ENCODE results near the gene NCKAP5.

DNA sequence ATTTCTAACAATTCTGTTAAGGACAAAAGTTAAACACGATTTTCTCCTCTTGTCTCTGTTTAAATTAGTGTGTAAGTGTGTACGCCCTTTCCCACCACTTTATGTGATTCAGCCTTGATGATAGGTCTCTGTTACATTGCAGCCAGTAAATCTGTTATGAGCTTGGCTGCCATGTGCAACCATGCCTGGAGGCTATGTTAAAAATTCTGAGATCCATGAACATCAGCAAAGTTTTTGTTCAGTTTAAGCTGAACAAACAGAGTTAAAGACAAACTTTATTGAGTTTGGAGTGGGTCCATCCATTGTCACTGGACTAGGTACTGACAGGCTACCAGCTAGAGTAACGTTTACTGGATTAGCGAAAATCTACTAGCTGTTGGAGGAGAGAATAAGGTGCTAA, 110.4 kb downstream of the NCKAP5 start:
- TF ChIP-seq, protein P1, sequence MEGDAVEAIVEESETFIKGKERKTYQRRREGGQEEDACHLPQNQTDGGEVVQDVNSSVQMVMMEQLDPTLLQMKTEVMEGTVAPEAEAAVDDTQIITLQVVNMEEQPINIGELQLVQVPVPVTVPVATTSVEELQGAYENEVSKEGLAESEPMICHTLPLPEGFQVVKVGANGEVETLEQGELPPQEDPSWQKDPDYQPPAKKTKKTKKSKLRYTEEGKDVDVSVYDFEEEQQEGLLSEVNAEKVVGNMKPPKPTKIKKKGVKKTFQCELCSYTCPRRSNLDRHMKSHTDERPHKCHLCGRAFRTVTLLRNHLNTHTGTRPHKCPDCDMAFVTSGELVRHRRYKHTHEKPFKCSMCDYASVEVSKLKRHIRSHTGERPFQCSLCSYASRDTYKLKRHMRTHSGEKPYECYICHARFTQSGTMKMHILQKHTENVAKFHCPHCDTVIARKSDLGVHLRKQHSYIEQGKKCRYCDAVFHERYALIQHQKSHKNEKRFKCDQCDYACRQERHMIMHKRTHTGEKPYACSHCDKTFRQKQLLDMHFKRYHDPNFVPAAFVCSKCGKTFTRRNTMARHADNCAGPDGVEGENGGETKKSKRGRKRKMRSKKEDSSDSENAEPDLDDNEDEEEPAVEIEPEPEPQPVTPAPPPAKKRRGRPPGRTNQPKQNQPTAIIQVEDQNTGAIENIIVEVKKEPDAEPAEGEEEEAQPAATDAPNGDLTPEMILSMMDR (IDR thresholded peaks at IDR 0.05; ENCODE audit: insufficient read depth, low read depth, low read length) = no peak
- no peak for TF ChIP-seq EZH2 (IDR thresholded peaks at IDR 0.05; ENCODE audit: insufficient read depth, low read length)
